Measurements from ENCODE around the gene STARD4.

STARD4 gene, protein sequence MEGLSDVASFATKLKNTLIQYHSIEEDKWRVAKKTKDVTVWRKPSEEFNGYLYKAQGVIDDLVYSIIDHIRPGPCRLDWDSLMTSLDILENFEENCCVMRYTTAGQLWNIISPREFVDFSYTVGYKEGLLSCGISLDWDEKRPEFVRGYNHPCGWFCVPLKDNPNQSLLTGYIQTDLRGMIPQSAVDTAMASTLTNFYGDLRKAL

DNA sequence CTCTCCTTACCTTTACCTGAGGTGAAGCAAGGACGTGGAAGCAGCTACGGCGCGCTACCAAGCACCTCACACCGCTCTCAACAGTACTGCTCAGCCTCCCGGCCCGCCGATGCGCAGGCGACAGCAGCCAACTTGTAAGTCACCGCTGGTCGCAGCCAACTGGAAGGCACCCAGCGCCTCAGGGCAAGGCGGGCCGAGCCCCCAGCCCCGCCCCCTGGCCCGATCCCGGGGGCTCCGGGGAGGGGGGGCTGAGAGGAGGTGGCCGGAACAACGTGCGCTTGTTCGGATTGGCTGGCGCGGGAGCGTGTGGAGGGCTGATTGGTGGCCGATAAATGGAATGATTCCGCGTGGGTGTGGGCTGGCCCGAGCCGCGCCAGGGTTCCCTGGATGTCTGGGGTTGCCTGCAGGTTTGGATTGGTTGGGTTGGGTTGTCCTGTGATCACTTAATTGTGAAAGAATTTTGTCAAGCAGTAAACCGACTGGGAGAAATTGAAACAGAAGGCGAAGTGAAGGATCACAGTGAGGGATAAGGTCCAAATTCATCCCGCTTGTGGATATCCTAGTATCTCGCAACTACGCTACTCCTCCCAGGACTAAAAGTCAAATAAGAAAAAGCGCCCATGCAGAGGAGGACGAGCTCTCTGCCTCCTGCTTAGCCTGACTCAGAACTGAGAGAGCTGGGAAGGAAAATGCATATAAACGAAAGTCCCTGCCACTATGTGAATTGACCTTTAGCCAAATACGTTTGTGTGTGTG lies at the start of gene STARD4:
Gene STARD4 (minus strand): TSS at position 161 of the 756 bp plus-strand sequence. CDS start 5,102 bp downstream, outside the sequence.
- DNase-seq, result peak; percentile 89

DNA sequence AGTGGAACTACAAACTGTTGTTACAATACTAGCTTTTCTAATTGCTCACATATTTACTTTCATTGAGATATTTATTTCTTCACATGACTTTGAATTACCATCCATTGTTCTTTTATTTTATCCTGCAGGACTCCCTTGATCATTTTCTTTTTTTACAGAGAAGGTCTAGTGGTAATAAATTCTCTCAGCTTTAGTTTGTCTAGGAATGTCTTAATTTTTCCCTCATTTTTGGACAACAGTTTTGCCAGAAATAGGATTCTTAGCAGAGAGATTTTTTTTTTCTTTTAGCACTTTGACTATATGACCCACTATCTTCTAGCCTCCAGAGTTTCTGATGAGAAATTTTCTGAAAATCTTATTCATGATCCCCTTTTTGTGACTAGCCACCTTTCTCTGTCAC lies 47.3 kb upstream of the STARD4 start:
- DNase-seq, result no peak

DNA sequence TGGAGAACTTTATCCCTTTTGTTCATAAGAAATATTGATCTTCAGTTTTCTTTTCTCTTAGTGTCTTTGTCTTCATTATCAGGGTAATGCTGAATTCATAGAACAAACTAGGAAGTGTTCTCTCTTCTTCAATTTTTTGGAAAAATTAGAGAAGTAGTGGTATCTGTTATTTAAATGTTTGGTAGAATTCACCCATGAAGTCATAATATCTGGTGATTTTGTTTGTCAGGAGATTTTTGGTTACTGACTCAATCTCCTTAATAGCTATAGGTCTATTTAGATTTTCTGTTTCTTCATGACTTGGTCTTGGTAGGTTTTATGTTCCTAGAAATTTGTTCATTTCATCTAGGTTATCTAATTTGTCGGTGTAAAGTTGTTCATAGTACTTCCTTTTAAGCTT lies 45.4 kb upstream of the STARD4 start:
- DNase-seq, result no peak

DNA sequence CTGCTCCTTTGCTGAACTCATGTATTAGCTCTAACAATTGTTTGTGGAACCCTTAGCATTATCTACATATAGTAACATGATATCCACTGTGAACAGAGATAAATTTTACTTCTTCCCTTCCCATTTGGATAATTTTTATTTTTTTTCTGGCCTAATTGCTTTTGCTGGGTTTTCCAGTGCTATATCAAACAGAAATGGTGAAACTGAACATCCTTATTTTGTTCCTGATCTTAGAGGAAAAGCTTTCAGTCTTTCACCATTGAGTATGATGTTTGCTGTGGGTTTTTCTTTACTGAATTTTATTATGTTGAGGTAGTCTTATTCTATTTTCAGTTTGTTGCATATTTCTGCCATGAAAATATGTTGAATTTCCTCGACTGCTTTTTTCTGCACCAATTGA lies 44.8 kb upstream of the STARD4 start:
- DNase-seq, result no peak

DNA sequence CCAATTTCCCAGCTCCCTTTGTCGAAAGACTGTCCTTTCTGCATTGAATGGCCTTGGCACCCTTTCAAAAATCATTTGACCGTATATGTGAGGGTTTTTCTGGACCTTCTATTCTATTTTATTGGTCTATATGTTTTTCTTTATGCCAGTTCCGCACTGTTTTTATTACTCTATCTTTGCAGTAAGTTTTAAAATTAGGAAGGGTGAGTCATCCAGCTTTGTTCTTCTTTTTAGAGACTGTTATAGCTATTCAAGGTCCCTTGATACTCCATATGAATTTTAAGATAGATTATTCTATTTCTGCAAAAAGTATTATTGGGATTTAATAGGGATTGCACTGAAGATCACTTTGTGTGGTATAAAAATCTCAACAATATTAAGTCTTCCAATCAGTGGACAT lies 44.2 kb upstream of the STARD4 start:
- DNase-seq, result no peak

DNA sequence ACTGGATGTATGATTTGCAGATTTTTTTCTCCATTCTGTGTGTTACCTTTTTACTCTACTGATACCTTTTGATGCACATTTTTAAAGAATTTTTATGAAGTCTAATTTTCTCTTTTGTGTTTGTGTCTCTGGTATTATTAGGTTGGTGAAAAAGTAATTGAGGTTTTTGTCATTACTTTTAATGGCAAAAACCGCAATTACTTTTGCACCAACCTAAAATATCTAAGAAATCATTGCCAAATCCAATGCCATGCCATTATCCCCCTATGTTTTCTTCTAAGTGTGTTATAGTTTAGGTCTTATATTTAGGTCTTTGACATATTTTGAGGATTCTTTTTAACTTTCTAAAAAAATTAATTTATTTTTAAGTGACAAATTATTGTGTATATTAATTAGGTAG lies 43.4 kb upstream of the STARD4 start:
- no peak for DNase-seq

DNA sequence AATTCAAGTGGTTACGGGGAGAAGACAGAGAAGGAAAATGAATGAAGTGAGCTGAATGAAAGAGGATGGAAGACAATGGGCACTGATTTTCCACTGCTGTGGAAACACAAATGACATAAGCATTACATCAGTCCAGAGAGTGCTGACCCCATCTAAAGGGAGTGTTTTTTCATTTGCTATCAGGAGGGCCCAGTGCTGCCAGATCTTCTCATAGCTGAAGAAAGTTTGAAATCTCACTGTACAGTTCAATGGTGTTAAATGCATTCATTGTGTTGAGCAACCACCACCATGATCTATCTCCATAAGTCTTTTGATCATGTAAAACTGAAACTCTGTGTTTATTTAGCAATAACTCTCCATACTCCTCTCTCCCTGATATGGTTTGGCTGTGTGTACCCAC lies 41.5 kb upstream of the STARD4 start:
- no peak for DNase-seq

DNA sequence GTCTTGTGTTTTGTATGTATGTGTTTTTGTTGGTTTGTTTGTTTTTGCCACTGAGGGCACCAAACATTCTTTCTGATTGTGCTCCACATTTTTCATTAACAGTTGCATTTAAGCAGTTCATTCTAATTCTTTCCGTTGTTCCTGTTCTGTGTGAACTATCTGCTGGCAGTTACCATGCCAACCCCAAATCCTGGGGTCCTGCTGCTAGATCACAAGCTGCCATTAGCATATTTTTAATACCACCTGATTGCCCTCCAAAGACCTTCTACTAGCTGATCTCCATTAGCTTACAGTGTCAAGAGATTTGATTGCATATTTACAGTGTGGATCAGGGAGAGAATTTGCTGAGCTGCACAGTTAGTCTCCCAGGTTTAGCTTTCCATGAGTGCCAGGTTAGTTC lies 40.6 kb upstream of the STARD4 start:
- no peak for DNase-seq

DNA sequence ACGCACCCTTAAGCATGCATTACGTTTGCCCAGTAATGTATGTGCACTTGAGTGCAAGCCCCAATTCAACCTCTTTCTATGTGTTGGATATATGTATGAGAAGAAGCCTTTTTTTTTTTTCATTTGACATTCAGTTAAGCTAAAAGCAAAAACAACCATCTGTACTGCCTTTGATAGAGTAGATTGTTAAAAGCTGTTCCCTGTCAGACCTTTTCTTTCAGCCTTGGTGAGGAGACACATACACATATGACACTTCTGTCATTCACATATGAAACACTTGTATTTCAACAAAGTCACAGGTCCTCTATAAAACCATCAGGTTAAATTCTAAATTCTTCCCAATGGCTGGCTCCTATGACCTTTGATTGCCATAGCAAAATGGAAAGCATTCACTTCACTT lies 40.2 kb upstream of the STARD4 start:
- DNase-seq, result no peak

DNA sequence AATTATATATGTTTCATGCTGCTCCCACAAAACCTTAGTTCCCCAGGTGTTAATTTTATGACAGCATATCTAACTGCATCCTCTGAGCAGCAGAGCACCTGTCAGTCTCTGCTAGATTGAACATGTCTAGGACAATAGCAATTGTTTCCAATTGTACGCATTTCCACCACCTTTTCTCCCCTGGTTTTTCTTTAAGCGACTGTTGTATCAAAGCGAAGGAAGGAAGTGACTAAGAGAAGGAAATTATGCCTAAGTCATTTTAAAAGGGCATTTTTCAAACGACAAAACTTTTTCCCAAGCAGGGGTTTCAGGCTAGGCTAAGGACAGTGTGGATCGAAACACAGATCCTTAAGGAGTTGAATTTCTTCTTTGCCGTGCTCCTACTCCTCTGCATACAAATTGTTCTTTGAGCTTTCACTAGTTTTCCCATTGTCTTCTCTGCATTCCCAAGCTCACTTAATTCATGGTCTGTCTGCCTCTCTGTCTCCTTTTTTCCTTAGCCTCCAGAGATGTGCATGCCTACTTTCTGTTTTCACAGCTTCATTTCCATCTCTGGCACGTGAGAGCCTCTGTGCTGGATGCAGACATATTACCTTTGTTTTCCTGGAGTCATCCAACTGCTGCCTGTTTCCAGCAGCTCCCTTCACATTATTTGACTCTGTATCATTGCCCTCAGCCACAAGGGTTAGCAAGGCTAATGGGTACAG lies 39.4 kb upstream of the STARD4 start:
- DNase-seq, result no peak

DNA sequence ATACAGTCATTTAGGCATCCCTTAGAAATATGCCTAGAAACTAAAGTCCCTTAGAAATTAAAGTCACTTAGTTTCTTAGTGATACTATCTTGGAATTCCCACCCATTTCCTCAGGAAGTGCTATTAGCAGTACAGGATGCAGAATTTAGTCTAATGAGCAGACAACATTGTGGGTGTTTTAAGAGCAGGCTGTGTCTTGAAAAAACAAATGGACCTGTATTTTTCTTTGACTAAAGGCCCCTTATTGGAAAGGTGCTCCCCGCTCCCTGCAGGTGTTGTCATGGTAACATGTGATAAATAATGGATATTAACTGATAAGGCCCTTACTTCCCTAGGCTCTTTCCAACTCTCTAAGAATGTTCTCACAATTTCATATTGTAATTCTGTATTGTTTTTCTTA lies 38.8 kb upstream of the STARD4 start:
- DNase-seq, result no peak

DNA sequence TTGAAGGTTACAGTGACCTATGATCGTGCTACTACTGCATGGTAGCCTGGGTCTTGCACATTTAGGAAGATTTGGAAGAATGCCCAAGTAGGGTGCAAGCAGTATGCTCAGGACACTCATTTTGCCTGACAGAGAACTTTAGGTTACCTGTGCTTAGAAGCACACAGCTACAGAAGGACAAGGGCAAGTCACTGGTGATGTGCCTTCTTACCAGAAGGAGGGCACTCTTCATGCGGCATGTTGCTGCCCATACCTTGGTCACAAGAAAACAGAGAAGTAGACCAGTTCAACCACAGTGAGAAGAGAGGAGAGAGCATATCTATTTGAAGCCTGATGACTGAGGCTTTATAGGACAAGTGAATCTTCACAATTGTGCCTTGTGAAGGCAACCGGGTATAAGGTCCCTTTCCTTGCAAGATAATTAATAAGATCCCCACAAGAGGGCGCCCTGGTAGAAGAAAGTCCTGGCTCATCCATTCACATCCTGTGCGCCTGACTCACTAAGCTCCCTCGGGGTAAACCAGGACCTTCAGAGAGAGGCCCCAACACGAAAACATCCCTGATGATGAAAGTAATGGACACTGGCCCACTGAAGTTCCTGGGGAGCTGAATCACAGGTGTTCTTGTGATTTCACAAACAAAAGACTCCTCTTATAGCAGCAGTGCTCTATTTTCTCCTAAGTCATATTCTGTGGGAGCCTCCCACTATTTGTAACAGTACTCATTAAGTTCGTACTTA lies 38.1 kb upstream of the STARD4 start:
- DNase-seq, result peak; percentile 60

DNA sequence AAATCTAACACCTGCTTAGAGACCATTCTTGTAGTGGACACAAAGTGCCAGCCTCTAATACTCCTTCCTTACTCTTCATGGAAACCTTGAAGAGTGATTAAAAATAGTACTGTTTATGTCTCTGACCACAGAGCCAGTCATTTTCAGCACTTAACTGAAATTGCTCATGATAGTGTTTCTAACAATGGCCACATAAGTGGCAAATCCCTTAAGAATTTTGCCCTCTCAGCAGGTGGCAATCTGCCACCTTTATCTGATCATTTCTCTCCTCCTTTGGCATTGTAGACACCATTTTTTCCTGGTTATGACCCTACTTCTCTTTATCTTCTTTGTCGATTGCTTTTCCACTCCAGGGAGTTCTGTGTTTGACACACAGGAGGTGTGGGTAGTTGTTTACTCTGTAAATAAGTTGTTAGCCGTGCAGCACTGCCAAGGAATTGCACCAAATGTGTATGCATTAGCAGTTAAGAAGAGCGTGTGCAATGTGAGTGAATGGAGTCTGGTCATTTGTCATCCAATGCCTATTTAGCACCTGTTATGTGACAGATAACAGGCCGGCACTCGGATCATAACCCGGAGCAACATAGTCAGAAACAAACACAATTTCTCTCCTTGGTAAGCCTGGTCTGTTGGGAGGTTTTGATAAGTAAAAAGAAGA lies 36.8 kb upstream of the STARD4 start:
- DNase-seq, result no peak

DNA sequence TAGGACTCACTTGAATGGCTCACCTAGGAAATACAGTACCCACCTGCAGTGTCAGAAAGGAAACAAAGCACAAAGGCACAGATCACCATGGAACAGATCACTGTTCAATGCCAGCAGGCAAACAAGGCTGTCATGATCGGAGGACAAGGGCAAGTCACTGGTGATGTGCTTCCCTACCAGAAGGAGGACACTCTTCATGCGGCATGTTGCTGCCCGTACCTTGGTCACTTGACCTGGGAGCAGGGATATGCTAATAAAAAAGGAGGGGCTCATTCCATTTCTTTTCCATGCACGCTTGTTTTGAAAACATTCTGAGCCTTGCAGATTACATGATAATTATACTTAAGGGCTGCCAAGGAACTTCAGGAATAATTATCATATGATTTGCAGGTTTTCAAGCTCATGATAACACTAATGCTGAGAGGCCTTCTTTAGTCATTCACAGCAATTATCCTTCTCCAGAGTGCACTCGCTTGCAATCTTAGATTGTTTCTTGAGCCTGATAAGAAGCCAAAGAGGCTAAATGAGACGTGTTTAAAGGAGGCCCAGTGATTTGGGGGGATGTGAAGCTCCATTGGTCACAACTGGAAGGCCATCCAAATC lies 36.1 kb upstream of the STARD4 start:
- no peak for DNase-seq

DNA sequence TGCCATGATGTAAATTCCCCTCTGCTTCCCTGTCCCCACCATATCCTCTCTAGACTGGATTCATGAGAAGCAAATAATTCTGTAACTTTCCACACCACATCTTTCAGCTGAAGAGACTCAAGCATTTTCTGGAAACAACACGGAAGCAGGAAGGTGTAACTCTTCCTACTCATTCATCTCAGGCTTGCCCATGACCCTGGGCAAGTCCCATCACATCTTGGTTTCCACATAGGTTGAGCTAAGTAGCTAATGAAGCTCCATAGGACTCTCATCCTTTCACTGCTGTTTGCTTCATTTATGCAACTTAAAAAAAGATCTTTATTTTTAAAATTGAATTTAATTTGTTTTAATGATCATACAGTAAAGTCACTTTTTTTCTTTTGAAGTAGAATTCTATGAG lies 32.7 kb upstream of the STARD4 start:
- DNase-seq, result no peak

DNA sequence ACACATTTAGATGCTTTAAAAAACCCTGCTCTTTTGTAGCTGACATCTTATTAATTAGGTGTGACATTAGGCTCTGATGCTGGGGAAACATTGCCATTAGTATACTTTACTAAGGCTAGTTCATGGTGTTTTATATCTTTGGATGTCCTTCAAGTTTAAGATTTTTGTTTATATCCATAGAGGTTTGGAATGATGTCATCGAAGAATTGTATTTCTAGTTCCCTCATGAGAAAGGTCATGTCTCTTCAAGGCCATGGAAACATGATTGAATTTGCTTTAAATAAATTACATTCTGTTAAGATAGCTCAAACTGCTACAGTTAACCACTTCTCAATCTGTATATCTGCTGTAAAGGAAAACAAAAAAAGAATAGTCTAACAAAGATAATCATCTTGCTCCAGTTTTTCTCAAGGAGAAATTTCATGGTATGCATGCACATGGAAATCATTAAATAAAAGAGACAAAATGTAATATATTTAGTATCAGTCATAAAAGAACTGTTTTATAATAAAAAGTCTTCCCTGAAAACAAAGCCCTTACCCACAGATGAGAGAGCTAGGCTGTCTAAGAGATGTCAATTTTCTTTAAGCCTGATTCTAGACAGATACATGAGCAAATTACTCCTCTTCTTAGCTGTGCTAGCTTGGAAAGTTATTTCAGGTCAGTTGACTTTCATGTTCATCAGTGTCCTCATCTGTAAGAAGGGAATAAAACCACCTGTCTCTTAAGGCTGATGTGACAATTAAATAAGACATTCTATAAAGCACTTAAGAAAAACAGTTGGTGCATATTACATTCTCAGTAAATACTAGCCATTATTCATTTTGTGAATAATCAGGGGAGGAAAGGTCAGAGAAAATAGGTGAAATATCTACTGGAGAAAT lies 25.0 kb upstream of the STARD4 start:
- no peak for DNase-seq

DNA sequence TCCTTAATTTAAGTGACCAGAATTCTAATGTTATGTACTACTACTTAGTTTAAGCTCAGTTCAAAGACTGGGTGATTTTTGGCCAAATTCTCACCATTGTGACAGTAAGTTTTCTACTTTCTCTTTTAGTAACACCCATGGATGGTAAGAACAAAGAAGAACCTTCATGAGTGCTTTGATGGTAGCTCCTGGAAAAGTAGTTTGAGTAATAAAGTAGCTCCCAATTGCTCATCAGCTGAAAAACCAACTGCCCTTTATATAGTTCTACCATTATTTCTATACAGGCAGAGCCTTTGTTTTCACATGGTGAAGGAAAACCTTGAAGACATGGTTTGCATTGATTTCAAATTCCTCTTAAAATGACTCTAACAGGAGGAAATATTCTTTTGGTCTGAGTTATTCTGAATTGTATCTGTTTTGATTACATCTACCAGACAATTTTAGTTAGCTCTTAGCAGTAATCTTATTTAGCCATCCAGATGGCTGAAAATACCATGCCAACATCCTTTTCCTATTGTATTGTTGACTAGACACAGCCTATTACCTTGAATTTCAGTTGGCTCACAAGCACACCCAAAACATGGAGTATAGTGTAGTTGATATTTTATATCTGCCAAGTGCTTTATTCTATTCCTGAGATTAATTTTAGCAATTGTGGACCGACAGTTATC lies 23.7 kb upstream of the STARD4 start:
- no peak for DNase-seq

DNA sequence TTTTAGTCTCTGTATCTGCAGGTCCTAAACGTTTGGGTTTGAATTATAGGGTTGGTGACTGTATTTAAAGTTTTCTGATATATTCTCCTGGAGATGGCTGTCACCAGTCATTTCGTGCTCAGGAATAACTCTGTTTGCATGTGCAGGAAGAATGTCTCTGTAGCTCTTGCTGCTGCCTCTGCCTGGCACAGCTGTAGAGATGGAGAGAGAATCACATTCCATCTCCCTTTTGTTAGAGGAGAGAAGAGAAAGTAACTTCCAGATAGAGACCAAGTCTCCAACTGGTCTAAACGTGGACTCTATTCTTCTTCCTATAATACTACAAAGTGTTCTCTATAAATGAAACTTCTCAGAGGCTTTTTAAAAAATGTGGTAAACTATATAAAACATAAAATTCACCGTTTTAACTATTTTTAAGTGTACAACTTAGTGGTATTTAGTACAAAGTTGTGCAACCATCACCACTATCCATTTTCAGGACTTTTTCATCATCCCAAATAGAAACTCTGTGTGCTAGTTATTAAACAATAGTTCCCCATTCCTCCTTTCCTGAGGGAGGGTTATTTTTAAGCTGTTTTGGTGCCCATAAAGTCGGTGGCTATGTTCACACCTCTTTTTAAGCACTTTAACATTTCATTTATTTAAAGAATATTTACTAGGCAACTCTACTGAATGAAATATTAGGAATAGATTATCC lies 20.7 kb upstream of the STARD4 start:
- DNase-seq, result no peak

DNA sequence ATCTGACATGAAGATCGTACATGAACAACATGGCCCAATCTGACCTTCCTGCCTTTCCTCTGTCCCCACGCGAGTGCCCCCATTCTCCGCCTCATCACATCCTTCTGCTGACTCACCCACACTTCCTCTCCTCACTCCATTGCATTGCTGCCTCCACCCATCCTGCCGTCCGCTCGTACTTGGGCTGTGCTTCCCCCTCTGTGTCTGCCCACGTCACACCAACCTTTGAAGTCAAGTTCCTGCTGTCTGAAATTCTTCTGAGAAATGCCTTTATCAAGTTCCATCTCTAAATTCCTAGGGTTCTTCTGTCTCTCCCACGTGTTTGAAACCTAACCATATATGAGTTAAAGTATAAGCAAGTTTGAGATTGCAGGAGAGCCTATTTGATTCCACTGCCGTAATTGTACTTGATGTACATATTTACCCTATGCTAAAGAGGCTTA lies 18.0 kb upstream of the STARD4 start:
- DNase-seq, result peak; percentile 84 to 88

DNA sequence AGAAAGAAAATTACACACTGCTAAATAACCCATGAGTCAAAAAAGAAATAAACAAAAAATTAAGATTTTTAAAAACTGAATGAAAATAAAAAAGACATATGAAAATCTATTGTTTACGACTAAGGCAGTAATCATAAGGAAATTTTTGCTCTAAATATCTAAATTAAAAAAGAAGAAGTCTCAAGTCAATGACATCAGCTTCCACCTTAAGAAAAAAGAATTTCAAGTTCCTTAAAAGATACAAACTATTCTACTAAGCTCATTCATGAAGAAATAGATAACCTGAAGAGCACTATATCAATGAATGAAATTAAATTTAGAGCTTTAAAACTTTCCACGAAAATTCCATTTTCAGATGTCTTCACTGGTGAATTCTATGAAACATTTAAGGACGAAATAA lies 15.7 kb upstream of the STARD4 start:
- DNase-seq, result no peak

All from activated CD4-positive, alpha-beta T cell treated with anti-CD3 and anti-CD28 coated beads, Interleukin-2, amount 50 U/mL, for 4 hours (primary cell).